WERI-Rb-1 (cell line): ENCODE results near the gene MLLT10.

Experiments
- DNase-seq: peaks from one replicate; pipeline ENCODE4 v3.0.0-alpha.2; 2020
- H3K27ac ChIP-seq: fragments of 250-450 bp; sonication (Bioruptor Pico); 2 replicates; pipeline ENCODE4 v1.5.1; 2020; ENCODE audit warnings: mild to moderate bottlenecking, moderate library complexity
- H3K27me3 ChIP-seq: fragments of 250-450 bp; sonication (Bioruptor Pico); 2 replicates; pipeline ENCODE4 v1.5.1; 2021; ENCODE audit warnings: mild to moderate bottlenecking, low read depth, moderate library complexity; ENCODE audit not compliant: insufficient read depth, severe bottlenecking
- H3K36me3 ChIP-seq: fragments of 250-450 bp; sonication (Bioruptor Pico); 2 replicates; pipeline ENCODE4 v1.5.1; 2020; ENCODE audit warnings: mild to moderate bottlenecking, moderate library complexity
- H3K4me3 ChIP-seq: 2 replicates; pipeline ENCODE4 v1.5.1; 2011; ENCODE audit warnings: low read depth, mild to moderate bottlenecking, control low read depth, low read length
- H3K9me3 ChIP-seq: fragments of 250-450 bp; sonication (Bioruptor Pico); 2 replicates; pipeline ENCODE4 v1.5.1; 2021; ENCODE audit warnings: mild to moderate bottlenecking, moderate library complexity; ENCODE audit not compliant: severe bottlenecking
- TF ChIP-seq, protein P1 (sequence below): IDR thresholded peaks from 2 replicates; pipeline ENCODE4 v1.5.1; 2011; ENCODE audit warnings: low read depth, mild to moderate bottlenecking, control low read depth, inconsistent platforms, low read length

The MLLT10 gene

DNA sequence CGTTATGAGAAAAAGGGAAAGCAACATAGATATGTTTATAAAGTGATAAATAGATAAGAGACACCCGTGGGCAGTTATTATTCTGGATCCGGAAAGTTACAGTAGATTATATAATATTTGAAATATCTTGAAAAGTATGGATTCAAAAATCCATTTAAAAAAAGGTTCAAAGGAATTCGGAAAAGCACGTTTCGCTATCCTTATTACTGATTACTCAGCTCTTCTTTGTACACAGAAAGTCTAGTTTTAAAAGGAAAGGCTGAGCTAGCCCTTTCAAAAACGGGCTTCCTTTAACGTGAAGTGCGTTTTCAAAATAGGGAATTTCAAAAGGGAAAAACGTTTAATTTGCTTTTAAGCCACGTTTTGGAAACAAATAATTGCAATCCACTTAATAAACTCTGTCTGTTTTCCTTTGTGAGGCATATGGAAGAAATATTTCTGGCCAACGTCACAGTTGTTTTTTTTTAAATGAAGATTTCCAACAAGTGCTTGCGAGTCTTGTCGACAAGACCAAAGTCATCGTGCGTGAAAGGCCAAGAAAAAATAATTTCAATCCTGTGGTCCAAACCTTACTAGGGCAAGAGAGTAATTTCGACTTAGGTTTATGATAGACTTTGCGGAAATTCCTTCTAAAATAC, 6.3 kb upstream of the MLLT10 start:
- Histone ChIP-seq H3K4me3 (peak overlapping the region; percentile 69), H3K36me3 (no peaks in the 10 kb centered on the region), H3K27me3 (no peaks in the 10 kb centered on the region), H3K9me3 (no peaks in the 10 kb centered on the region), H3K27ac (peak overlapping the region; percentile 97)
- TF ChIP-seq, protein P1, sequence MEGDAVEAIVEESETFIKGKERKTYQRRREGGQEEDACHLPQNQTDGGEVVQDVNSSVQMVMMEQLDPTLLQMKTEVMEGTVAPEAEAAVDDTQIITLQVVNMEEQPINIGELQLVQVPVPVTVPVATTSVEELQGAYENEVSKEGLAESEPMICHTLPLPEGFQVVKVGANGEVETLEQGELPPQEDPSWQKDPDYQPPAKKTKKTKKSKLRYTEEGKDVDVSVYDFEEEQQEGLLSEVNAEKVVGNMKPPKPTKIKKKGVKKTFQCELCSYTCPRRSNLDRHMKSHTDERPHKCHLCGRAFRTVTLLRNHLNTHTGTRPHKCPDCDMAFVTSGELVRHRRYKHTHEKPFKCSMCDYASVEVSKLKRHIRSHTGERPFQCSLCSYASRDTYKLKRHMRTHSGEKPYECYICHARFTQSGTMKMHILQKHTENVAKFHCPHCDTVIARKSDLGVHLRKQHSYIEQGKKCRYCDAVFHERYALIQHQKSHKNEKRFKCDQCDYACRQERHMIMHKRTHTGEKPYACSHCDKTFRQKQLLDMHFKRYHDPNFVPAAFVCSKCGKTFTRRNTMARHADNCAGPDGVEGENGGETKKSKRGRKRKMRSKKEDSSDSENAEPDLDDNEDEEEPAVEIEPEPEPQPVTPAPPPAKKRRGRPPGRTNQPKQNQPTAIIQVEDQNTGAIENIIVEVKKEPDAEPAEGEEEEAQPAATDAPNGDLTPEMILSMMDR, result no peak
- no peak for DNase-seq

DNA sequence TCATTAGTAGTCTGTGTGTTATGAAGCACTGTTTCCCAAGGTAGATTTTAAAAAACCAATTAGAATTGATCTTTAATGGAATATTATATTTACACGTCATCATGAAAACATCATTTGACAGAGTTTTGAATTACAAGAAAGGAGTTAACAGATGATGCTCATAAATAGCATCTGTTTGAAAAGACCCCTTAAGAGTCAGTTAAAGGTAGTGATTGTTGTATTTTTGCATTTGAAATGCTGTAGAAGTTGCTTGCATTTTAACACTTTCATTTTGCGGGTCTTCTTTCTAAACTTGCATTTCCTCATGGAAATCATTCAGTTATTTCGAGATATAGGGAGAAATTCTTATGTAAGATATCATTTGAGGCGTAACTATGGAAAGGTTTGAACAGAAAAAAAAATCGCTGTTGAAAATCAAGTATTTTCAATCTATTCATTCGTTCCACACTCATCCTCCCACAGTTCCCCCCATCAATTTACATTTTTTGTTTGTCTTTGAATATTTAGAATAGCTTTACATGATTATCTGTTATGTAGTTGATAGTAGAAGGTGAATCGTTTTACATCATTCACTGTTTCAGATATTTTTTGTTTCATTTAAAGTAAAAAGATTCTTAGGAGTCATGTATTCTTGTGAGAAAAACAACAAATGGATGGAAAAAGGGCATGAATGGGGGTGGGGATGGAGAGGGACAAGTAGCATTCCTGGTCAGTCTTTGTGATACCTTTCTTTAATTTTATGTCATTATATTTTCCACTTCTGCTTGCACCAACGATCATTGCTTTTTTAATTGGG, 5.6 kb upstream of the MLLT10 start:
- H3K4me3 ChIP-seq, result peak overlapping the region; percentile 69
- DNase-seq, result no peak

DNA sequence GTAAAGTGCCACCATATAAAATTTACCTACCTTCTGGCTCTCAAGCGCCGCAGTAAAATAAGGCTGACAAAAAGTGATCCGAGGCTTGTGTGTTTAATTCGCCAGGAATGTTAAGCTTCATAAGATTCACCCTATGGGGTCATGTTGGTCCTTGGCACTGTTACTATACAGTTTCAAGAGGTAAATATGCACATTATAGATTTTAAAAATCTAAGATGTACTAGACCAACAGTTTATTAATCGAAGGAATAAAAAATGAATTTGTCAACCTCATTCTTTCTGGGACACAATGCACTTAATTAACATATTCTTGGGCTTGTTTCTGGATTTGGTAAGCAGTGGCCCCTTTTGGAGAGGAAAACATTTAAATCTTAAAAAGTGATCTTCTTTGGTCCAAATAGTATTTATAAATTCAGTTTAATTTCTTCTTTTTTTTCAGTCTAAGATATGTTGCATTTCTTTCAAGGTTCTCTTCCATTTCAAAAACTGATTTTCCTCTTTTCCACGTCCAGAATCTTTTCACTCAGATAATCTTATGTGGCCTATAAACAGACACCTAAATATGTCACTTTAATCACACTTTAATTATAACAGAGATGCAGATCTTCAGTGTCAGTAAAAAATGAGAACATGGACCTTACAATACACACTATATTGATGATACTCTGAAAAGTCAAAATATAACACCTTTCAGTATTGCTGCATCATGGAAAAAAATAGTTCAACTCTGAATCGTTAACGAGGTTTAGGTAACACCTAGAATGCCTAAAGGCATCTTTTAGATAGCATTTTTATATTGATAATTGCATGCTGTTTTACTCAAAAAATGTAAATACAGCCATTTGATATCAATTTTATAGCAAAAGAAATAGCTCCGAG, 4.8 kb upstream of the MLLT10 start:
- H3K9me3 ChIP-seq, result no peaks in the 10 kb centered on the region
- TF ChIP-seq, protein P1, result no peak
- no peaks in the 10 kb centered on the region for H3K36me3 ChIP-seq
- H3K27me3 ChIP-seq, result no peaks in the 10 kb centered on the region
- H3K4me3 ChIP-seq, result 0 out of 2 replicates have a peak overlapping the region, but pooled peaks have one; percentile 4
- H3K27ac ChIP-seq, result peak overlapping the region; percentile 97
- no peak for DNase-seq

More for the DNA sequence above, 5.6 kb upstream of the MLLT10 start:
- peak overlapping the region; percentile 97 for H3K27ac ChIP-seq
- no peaks in the 10 kb centered on the region for H3K27me3 ChIP-seq
- TF ChIP-seq, protein P1, result no peak
- H3K9me3 ChIP-seq, result no peaks in the 10 kb centered on the region
- H3K36me3 ChIP-seq, result no peaks in the 10 kb centered on the region

DNA sequence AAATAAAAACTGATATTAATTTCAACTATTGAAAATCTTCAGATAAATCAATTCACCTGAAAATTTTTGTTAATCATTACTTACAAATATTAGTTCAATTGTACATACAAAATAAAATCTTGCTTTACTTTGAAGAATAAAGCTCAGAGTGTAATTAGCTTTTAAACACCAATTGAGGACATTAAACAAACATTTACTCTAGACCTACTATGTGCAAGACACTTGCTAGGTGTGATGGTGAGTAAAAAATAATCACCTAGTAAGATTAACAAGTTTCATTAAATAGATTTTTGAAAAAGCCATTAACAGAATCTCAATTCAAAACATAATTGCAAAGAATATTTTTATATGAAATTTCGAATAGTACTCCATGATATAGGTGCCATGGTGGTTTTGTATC, 3.9 kb upstream of the MLLT10 start:
- H3K9me3 ChIP-seq, result no peaks in the 10 kb centered on the region
- DNase-seq, result no peak
- peak overlapping the region; percentile 14; the same call in 1 of the 2 replicates for H3K27ac ChIP-seq
- no peaks in the 10 kb centered on the region for H3K36me3 ChIP-seq
- no peaks in the 10 kb centered on the region for H3K27me3 ChIP-seq
- no peak overlapping the region for H3K4me3 ChIP-seq
- TF ChIP-seq, protein P1, result no peak

DNA sequence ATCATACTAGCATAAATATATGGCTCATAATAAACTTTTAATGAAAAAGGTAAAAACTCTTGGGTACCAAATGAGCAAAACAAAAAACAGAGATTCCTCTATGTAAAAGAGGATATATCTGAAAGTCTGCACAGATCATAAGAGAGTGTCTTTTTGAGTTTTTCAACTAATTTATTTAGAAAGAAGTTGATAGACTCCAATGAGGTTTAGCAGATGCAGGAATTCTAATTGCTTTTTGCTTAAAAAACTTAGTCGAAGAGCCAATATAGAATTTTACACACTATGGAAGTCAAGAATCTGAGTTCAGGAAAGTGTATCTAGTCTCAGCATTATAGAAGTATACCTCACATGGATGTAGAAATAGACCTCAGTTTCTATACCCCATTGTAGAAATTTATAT, 3.4 kb upstream of the MLLT10 start:
- DNase-seq, result no peak
- Histone ChIP-seq H3K36me3 (no peaks in the 10 kb centered on the region), H3K9me3 (no peaks in the 10 kb centered on the region), H3K27me3 (no peaks in the 10 kb centered on the region), H3K27ac (peak overlapping the region; percentile 14; the same call in 1 of the 2 replicates), H3K4me3 (no peak overlapping the region)
- TF ChIP-seq, protein P1, result no peak
